NCI-H1417 (cell line): ENCODE results near the gene TRPM2.
"Not testable (repeated sequence)": the region's sequence is repeated elsewhere in the genome, so short reads cannot be mapped to it uniquely, and the experiment has no call there.

Source experiments
- DNase-seq, 3 experiments: peaks; one replicate each; lab custom pipeline; 2025; lab: John Stamatoyannopoulos, UW

Gene TRPM2

GRCh38 chr21:44354775-44355771 is 1.7 kb downstream of the TRPM2 start:
- DNase-seq = no peak

GRCh38 chr21:44356160-44356559 is 2.7 kb downstream of the TRPM2 start:
- DNase-seq = no peak

DNA sequence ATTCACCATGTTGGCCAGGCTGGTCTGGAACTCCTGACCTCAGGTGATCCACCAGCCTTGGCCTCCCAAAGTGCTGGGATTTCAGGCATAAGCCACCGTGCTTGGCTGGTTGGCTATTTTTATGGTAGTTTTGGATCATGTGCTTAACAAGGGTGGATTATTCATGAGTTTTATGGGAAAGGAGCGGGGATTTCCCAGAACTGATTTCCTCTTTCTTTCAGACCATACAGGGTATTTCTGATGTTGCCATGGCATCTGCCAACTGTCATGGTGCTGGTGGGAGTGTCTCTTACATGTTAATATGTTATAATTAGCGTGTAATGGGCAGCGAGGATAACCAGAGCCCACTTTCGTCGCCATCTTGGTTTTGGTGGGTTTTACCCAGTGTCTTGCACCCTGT is 3.2 kb downstream of the TRPM2 start:
- DNase-seq = no peak

GRCh38 chr21:44357064-44357837 is 3.8 kb downstream of the TRPM2 start:
- DNase-seq = no peak

GRCh38 chr21:44359396-44359795 is 6.0 kb downstream of the TRPM2 start:
- DNase-seq = no peak

DNA sequence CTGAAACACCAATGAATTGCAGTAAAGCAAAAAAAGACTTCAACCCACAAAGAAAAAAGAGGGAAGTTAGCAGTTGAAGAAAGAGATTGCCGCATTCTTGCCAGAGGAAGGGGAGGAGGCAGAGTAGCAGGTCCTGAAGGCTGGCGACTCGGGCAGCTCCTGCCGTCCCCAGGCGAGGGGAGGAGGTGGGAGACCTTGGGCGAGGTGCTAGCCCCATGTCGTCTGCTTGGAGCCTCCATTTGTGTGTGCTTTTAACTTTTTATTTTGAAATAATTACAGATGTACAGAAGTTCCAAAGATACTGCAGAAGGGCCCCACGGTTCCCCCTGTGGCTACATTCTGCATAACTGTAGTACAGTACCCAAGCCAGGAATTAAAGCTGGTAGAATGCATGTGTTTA is 6.7 kb downstream of the TRPM2 start:
- DNase-seq = no peak

DNA sequence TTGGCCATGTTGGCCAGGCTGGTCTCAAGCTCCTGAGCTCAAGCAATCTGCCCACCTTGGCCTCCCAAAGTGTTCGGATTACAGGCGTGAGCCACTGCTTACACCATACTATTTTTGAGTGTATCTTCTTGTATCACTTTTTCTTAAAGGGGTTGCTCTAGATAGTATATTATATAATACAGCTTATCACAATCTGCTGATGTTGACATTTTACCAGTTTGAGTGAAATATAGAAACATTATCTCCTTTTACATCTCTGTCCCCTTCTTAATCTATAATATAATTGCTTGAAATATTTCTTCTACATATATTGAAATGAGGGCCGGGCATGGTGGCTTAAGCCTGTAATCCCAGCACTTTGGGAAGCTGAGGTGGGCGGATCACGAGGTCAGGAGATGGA is 8.5 kb downstream of the TRPM2 start:
- not testable (repeated sequence) for DNase-seq

- DNase-seq = no peak
Measured at GRCh38 chr21:44363278-44363677, 9.9 kb downstream of the TRPM2 start.

DNA sequence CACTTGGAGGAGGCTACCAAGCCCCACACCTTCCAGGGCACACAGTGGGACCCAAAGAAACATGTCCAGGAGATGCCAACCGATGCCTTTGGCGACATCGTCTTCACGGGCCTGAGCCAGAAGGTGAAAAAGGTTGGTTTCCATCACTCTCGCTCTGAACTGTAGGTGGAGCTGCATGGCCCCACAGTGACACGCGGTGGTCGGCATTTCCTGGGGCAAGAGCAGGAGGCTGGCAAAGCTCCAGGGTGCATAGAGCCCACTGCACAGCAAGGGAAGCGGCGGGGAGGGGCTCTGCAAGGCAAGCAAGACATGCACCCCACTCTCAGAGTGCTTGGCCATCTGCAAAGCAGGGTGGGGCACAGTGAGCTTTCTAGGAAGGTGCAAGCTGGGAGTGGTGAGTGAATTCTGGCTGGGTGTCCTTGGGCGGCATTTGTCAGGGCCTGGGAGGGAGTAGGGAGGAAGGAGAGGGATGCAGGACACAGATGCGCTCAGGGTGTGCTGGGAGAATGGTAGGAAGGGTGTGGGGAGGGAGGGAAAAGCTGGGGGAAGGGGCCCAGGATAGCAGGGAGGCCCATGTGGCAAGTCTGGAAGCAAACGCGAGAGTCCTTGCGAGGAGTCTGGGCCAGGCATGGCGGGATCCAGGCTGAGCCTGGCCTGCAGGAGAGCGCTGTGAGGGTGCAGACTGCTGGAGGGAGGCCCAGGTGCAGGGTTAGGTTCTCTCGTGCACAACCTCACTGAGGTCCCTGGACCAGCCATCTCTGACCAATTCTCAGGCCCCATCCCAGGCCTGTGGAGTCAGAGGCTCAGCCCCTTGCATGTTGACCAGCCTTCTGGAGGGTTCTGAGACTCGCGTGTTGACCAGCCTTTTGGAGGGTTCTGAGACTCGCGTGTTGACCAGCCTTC is 11.0 kb downstream of the TRPM2 start:
- DNase-seq = no peak

GRCh38 chr21:44365251-44365966 is 12.0 kb downstream of the TRPM2 start:
- DNase-seq = no peak

DNA sequence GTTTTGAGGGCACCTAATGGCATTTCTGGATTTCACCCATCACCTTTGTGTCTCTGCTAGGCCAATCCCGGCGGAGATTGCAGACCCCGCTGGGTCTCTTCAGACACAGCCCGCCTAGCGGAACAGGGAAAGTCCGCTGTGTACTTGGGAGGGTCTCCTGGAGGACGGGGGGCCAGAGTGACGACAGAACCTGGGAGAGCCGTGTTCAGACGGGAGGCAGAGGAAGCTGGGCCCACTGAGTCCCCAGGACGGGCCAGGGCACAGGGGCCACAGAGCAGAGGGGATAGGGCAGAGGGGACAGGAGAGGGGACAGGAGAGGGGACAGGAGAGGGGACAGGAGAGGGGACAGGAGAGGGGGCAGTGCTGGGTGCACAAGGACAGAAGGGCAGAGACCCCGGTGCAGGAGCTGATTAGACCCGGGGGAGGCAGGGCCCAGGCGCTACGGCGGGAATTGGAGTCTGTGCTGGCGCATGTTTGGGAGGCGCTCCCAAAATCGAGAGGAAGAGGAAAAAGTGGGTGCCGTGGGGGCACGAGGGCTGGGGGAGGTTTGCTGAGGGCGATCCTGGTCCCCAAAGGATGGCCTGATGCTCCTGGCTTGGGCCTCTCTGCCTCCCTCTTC is 12.7 kb downstream of the TRPM2 start:
- no peak for DNase-seq

DNA sequence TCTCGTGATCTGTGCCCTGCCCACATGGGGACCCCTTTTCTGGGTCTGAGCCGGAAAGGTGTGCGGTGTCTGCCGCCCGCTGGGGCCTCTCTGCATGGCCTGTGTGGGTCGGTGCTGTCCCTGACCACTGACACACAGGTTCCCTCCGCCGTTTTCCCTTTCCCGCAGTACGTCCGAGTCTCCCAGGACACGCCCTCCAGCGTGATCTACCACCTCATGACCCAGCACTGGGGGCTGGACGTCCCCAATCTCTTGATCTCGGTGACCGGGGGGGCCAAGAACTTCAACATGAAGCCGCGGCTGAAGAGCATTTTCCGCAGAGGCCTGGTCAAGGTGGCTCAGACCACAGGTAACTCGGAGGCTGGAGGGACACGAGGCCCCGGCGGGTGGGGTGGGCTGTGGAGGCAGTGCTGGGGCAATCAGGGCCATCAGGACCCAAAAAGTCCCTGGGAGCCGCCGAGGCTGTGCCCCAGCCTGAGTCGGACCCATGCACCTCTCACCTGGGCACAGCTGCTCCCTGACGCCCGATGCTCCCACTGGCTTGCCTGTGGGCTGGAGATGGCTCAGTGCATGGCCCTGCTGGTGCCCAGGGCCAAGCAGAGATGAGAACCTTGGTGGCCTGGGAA is 13.3 kb downstream of the TRPM2 start:
- DNase-seq = no peak

DNA sequence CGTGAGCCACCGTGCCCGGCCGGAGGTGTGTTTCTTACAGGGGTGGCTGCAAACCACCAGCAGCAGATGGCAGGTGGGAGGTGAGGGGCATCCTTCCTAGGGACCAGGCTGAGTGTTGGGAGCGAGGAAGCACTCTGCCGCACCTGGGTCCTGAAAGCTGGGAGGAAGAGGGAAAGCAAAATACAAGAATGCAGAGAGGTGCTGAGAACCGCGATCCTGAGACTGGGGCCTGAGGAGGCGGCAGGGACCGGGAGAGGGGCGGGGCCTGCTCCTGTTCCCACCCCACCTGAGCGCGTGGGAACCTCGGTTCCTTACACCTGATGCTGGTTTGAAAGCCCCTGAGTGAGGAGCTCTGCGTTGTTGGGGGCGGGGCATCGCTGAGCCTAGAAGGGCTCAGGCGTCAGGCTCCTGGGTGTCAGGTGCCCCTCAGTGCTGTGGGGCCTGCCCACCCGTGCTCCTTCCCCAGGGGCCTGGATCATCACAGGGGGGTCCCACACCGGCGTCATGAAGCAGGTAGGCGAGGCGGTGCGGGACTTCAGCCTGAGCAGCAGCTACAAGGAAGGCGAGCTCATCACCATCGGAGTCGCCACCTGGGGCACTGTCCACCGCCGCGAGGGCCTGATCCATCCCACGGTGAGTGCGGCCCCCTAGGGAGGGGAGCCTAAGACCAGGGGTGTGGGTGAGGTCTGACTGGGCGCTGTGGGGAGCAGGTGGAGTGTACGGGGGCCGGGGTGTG is 15.5 kb downstream of the TRPM2 start:
- peak in 2 of 3 experiments; percentile 55 to 71 for DNase-seq

- peak; percentile 45 to 70 (median 47) for DNase-seq
Measured at GRCh38 chr21:44370027-44370735, 16.8 kb downstream of the TRPM2 start.

DNA sequence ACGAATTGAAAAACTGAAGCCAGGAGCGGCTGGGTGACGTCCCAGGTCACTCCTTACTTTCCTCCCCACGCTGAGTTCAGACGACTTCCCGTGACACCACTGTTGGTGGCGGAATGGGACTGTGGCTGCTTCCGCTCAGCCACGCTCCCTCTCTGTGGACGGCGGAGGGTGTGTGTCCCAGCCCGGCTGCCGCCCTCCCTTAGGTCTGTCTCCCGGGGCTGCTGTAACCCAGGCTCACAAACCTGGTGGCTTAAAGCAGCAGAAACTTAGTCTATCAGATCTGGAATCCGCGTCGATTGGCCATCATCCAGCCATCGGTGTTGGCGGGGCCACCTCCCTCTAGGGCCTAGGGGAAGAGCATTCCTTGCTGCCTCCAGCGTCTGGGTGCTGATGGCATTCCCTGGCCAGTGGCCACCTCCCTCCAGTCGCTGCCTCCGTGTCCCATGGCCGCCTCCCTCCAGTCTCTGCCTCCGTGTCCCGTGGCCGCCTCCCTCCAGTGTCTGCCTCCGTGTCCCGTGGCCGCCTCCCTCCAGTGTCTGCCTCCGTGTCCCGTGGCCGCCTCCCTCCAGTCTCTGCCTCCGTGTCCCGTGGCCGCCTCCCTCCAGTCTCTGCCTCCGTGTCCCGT is 17.5 kb downstream of the TRPM2 start:
- no peak for DNase-seq

GRCh38 chr21:44371596-44371995 is 18.2 kb downstream of the TRPM2 start:
- DNase-seq = no peak

DNA sequence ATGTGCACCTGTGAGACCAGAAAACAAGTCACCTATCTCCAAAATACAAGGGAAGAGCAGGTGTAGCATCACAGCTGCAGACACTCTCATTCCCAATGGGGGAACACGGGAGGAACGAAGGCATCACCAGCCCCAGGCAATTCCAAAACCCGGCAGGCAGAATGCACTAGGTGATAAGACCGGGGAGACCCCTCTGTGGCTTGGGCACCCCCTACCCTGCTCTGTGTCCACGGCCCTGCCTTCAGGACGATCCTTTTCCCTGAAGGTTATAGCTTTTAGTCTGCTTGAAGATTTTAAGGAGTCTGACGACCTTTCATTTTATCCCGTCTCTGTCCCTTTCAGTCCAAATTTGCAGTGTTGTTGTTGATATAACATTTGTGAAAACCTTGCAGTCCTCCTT is 19.2 kb downstream of the TRPM2 start:
- DNase-seq = no peak

- DNase-seq = no peak
Measured at GRCh38 chr21:44374601-44375280, 21.3 kb downstream of the TRPM2 start.
